EL (cell line): Measurements from ENCODE around the gene TUBB1.
"Not testable (repeated sequence)": the region's sequence is repeated elsewhere in the genome, so short reads cannot be mapped to it uniquely, and the experiment has no call there.

ENCODE experiments used
- DNase-seq: peaks from one replicate; pipeline ENCODE4 v3.0.0-alpha.2; 2016

Gene TUBB1

GRCh38 chr20:59019217-59019616, at the start of gene TUBB1:
TUBB1 (plus strand) TSS chr20:59019429; CDS start chr20:59019523, 94 bp downstream.
- DNase-seq = no peak

- no peak for DNase-seq
Observed at GRCh38 chr20:58969439-58969838, 49.8 kb upstream of the TUBB1 start.

DNA sequence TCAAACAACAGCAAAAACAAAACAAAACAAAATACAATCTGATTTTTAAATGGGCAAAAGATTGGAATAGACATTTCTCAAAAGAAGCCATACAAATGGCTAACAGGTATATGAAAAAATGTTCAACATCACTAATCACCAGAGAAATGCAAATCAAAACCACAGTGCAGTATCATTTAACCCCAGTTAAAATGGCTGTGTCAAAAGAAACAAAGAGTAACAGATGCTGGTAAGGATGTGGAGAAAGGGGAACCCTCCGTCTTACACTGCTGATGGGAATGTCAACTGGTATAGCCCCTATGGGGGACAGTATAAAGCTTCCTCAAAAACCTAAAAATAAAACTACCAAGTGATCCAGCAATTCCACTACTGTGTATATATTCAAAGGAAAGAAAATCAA, 49.1 kb upstream of the TUBB1 start:
- DNase-seq = no peak

DNA sequence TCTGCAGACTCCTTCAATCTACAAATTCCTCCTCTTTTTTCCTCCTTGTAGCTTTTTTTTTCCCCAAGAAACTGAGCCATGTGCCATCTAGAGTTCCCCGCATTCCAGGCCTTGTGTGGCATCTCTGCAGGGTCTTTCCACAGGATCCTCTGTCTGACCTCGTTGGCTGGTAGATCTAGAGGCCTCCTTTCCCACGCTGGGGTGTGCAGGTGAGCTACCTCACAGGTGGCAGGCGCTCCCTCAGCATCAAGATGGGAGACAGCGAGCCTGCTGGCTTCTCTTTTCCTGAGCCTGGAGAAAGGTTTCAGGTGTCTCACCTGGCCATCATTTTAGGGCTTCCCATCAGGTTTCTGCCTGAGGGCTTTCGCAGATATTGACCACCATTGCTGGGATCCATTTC, 47.8 kb upstream of the TUBB1 start:
- DNase-seq = no peak

DNA sequence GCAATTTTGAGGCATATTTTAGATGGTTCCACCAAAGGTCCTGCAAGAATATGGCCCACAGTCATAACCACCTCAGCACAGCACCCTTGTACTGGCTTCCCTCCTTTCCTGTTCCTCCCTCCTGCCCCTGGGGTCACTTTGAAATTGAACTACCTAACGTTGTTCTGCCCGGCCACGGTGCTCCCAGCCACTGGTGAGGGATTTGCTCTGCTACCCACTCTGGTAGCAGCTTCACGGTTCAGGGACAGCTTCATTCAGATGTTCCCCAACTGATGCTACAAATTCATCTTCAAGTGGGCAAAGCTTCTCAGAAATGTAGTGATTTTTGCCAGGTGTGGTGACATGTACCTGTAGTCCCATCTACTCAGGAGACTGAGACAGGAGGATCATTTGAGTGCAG, 46.0 kb upstream of the TUBB1 start:
- no peak for DNase-seq

GRCh38 chr20:58973866-58974265, 45.4 kb upstream of the TUBB1 start:
- no peak for DNase-seq

DNA sequence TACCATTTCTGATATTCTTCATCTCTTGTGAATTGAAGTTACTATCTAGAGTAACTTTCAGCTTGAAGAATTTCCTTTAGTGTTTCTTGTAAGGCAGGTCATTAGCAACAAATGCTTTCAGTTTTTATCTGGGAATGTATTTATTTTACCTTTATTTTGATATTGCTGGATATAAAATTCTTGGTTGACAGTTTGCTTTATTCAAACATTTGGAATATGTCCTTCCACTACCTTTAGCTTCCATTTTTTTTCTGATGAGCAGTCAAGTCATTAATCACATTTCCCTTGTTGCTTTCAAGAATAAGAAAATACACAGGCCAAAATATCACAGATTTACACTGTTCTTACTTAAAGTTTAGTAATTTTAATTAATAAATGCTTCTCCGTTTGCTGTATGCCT, 43.9 kb upstream of the TUBB1 start:
- DNase-seq = no peak

DNA sequence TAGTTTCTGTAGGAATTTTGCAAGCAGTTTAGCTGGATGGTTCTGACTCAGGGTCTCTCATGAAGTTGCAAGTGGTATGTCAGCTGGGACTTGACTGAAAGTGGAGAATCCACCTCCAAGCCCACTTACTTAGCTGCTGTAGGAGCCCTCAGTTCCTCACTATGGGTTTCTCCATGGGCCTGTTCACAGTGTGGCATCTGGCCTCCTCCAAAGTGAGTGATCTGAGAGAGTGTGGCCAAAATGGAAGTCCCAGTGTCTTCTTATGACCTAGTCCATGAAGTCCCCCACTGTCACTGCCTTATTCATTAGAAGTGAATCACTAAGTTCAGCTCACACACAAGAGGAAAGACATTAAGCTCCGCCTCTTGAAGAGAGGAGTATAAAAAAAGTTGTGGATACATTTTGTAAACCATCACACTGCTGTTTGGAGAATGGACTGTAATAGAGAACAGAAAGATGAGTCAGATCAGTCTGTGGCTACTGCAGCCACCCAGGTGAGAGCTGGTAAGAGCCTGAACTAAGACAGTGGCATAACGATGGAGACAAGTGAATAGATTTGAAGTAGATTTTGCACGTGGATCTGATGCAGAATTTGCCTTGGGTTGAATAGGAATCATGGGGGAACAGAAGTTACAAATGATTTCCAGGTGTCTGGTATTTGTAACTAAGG, 43.0 kb upstream of the TUBB1 start:
- DNase-seq = no peak

DNA sequence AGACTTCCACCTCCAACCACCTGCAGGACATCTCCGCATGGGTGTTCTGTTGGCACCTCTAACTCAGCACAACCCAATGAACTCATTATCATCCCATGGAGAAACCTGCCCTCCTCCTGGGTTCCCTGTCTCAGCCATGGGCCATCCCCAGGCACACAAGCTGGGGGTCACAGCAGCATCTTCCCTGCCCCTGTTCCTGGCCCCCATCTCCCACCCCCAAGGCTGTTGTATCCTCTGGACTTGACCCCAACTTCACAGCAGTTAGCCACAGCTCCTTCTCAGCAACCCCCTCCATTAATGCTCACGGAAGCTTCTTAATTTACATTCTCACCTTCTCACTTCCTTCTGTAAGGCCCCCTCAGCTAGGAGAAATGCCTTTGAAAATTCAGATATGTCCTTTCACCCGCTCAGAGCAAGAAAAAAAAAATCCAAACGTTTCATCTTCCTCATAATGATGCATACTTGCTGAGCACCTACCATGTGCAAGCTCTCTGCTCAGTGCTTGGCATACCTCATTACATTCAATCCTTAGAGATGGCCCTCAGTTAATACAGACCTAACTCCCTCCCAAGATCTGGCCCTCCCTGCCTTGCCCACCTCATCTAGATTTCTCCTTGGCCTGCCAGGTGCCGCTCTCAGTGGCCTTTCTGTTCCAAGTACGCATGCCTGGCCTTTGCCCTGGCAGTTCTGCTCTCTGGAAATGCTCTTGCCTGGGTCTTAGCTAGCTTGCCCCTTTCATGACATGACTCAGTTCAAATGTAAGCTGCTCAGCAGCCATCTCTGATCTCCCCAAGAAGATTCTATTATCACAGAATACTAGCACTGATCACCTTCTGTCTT, 40.7 kb upstream of the TUBB1 start:
- DNase-seq = no peak

DNA sequence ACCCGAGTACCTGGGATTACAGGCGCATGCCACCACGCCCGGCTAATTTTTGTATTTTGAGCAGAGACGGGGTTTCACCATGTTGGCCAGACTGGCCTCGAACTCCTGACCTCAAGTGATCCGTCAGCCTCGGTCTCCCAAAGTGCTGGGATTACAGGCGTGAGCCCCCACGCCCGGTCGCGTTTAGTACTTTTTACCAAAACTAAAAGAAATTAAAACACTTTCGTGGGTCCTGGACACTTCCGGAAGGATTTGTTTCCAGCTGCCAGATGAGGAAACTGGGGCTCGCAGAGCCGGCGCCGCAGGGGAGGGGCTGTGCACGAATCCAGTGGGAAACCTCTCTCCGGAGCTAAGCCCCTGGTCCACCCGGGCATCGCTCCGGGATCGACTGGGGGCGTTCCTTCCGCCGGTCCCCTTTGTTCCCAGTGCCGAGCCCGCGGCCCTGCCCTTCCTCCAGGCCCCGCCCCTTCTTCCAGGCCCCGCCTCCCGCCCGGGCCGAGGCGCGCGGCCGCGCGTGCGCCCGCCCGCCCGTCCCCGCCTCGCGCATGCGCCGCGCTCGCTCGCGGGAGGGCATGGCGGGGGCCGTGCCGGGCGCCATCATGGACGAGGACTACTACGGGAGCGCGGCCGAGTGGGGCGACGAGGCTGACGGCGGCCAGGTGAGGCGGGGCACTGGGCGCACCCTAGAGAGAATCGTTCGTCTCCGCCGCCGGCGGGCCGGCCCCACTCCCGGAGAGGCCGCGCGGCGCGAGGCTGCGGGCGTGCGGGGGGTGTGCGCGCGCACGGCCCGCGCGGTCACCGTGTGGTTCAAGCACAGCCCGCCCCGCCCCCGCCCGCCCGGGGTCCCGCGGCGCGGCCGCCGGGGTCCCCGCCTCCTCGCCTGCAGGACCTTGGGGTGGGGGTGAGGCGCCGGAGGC, 38.3 kb upstream of the TUBB1 start, which contains the start of gene NELFCD:
Gene NELFCD (plus strand): TSS at position 546 of the 917 bp plus-strand sequence. CDS start 54 bp downstream, at position 600.
- DNase-seq = peak; percentile 86

GRCh38 chr20:58981628-58982364, 37.4 kb upstream of the TUBB1 start:
- peak; percentile 11 for DNase-seq

DNA sequence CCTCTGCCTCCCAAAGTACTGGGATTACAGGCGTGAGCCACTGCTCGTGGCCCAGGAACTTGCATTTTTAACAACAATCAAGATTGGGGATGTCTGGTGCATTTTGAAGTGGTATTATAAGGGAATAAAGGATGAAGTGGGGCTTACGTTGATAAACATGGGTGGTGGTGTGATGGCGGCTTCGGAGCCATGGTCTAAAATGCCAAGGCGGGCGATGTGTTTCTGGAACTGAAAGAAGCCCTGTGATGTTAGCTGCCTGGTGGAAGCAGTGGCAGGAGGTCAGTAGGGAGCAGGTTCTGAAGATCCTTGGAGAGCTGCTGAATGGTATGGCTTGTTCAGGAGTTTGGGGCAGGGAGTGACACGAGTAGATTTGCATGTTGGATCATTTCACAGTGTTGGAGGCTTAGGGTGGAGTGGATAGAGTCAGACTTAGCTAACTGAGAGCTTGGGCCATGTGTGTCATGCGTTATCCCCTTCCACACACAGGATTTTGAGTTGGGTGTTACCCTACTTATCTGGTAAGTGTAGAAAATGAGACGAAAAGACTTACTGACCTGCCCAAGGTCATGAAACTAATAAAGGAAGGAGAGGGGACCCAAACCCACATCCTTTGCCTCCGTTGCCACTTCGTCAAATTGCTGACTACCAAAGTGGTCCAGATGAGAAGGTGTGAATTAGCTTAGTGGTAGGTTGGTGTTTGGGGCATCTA, 36.7 kb upstream of the TUBB1 start:
- DNase-seq = no peak

DNA sequence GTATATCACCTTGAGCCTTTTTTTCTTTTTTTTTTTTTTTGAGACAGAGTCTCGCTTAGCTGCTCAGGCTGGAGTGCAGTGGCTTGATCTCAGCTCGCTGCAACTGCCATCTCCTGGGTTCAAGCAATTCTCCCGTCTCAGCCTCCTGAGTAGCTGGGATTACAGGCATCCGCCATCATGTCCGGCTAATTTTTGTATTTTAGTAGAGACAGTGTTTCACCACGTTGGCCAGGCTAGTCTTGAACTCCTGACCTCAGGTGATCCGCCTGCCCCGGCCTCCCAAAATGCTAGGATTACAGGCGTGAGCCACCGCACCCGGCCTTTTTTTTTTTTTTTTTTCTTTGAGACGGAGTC, 36.1 kb upstream of the TUBB1 start:
- not testable (repeated sequence) for DNase-seq

DNA sequence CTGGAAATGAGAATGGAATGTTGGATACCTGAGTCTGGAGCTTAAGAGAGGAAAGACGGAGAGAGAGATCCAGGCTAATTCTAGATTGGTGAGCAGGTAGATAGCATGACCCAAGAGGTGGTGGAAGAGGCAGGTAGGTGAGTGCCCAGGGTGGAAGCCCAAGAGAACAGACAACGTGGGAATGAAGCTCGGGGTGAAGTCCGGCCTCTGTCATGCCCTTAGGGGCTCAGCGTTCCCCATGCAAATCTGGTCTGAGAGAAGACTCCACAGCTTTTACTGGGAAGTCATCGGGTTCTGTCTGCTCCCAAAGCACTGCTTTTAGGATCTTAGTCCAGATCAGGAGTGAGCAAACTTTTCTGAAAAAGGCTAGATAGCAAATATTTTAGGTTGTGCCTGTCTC, 34.5 kb upstream of the TUBB1 start:
- no peak for DNase-seq

DNA sequence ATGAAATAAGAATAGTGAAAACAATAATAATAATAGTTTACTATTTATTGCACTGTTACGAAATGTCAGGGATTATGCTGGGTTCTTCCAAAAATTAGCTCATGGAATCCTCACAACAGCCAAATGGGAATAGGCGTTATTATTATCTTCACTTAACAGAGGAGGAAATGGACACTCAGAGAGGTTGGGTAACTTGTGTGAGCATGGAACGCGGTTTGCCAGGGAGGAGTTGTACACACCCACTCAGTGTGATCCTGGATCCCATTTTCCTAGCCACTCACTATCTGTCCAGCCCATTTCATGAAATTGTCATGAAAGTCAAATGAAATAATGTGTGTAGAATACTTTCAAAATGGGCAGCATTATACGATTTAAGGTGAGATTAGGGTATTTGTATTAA, 33.6 kb upstream of the TUBB1 start:
- DNase-seq = no peak

- DNase-seq = no peak
Observed at GRCh38 chr20:58986286-58986967, 32.8 kb upstream of the TUBB1 start.

GRCh38 chr20:58986968-58987517, 32.2 kb upstream of the TUBB1 start:
- DNase-seq = no peak

DNA sequence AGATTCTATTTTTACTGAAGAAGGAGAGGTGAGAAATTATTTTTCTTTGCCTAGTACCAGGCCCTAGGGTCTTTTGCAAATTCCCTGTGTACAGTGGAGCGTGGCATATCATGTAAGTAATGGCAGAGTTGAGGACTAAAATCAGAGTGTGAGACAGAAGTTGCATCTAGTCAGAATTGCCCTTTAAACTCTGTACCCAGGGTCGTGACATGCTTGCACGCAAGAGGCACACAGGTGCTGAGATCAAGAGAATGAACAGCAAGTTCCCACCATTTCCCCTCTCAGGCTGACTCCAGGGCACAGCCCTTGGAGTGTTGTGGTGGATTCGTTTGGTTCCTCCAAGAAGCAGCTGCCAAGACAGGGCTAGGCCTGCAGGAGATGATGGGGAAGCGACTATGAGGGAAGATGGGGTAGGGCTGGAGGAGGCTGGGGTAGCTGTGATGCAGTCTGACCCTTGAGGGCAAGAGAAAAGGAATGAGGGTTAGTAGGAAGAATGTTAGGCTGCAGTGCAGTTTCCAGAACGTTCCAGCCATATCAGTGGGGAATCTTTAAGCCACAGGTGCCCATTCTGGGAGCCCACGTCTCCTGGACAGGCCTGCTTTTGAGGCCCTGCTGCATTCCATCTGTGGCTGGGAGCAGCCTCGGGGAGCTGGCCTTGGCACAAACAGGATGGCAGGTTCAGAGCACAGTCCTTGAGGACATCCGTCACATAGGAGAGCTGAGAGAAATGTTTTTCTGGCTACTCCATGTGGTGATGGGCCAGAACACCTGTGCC, 31.3 kb upstream of the TUBB1 start:
- no peak for DNase-seq

- no peak for DNase-seq
Observed at GRCh38 chr20:58988565-58988882, 30.7 kb upstream of the TUBB1 start.

- no peak for DNase-seq
Observed at GRCh38 chr20:58989196-58989595, 30.0 kb upstream of the TUBB1 start.
